Mammary epithelial cell (primary cell): ENCODE data around the gene MPO.

ENCODE experiments used
- EZH2 ChIP-seq: IDR thresholded peaks from 2 replicates; pipeline ENCODE4 v1.6.1; 2012; ENCODE audit warnings: low read length, inconsistent platforms, borderline replicate concordance
- TF ChIP-seq, protein P1 (sequence below), 2 donors: IDR thresholded peaks in 1 of 2; conservative IDR thresholded peaks in 1 of 2; 2 replicates each; pipeline ENCODE4 v1.5.1; 2011 to 2012; ENCODE audit warnings: inconsistent platforms in 2 of 2, low read length in 2 of 2, mild to moderate bottlenecking in 2 of 2, control low read depth in 1 of 2, low read depth in 1 of 2; ENCODE audit not compliant: insufficient read depth in 1 of 2; ENCODE audit errors: extremely low read depth in 1 of 2

DNA sequence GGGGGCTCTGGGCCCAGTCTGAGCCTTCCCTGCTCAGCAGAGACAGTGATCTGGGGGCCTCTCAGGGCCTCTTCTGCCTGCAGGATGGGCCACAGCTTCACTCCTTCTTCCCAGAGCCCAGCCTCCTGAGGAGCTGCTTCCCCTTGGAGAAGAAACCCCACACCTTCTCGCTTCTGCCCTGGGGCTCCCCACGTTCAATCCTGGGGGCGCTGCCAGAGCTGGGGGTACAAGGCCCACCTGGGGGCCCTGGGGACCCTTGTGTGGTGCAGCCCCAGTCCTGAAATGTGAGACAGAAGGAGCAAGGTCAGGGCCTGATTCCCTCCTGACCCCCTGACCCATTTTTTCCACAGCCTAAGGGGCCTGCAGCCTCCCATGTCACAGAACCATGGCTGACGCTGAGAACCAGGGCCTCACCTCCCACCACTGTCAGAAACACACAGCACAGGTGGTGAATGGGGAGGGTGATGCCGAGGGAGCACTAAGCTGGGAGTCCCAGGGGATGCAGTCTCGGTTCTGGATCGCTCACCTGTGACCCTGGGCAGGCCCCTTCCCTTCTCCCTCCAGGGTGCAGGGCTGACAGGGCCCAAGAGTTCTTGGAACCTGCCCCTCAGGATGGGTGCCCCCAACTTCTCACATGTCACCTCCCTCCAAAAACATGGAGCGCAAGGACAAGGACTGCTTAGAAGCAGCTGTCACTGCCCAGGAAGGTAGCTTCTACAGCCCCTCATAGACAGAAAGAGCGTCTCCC lies 21.6 kb upstream of the MPO start:
- TF ChIP-seq, protein P1, sequence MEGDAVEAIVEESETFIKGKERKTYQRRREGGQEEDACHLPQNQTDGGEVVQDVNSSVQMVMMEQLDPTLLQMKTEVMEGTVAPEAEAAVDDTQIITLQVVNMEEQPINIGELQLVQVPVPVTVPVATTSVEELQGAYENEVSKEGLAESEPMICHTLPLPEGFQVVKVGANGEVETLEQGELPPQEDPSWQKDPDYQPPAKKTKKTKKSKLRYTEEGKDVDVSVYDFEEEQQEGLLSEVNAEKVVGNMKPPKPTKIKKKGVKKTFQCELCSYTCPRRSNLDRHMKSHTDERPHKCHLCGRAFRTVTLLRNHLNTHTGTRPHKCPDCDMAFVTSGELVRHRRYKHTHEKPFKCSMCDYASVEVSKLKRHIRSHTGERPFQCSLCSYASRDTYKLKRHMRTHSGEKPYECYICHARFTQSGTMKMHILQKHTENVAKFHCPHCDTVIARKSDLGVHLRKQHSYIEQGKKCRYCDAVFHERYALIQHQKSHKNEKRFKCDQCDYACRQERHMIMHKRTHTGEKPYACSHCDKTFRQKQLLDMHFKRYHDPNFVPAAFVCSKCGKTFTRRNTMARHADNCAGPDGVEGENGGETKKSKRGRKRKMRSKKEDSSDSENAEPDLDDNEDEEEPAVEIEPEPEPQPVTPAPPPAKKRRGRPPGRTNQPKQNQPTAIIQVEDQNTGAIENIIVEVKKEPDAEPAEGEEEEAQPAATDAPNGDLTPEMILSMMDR (conservative IDR thresholded peaks at IDR 0.05 in 1 of 2, IDR thresholded peaks at IDR 0.05 in 1 of 2; ENCODE audit: extremely low read depth in 1 of 2, insufficient read depth in 1 of 2, low read depth in 1 of 2, low read length in 2 of 2): no peak
- no peak for TF ChIP-seq EZH2
